Ascending aorta (tissue), 2 donors: ENCODE measurements around the gene ACYP1. TPM values are rescaled to one million over a fixed set of nuclear protein-coding genes. Genes with fewer than 3 reads are reported as not detected.
A peak's percentile ranks its signal among the peaks of the same experiment; 100 is the strongest.
"Not testable (repeated sequence)": the region's sequence is repeated elsewhere in the genome, so short reads cannot be mapped to it uniquely, and the experiment has no call there.

Experiments
- DNase-seq, 2 donors: peaks; one replicate each; pipeline ENCODE4 v3.0.0-alpha.2; 2019; ENCODE audit warnings: low spot score in 2 of 2
- H3K27ac ChIP-seq, 2 donors: fragments of 200-600 bp; sonication (generic); one replicate each; pipeline ENCODE4 v1.5.1; 2016 to 2017; ENCODE audit warnings: mild to moderate bottlenecking in 1 of 2
- H3K27me3 ChIP-seq: fragments of 200-600 bp; sonication (generic); one replicate; pipeline ENCODE4 v1.5.1; 2017
- H3K36me3 ChIP-seq, 2 donors: fragments of 200-600 bp; sonication (generic); one replicate each; pipeline ENCODE4 v1.5.1; 2016
- H3K4me1 ChIP-seq, 2 donors: fragments of 200-600 bp; sonication (generic); one replicate each; pipeline ENCODE4 v1.5.1; 2016 to 2017; ENCODE audit warnings: mild to moderate bottlenecking in 1 of 2
- H3K4me3 ChIP-seq, 2 donors: fragments of 200-600 bp; sonication (generic); one replicate each; pipeline ENCODE4 v1.5.1; 2016 to 2017; ENCODE audit warnings: mild to moderate bottlenecking in 1 of 2
- H3K9me3 ChIP-seq, 2 donors: fragments of 200-600 bp; sonication (generic); one replicate each; pipeline ENCODE4 v1.5.1; 2016
- CTCF ChIP-seq, 3 experiments: fragments of 200-600 bp in 2 of 3; fragments of 450-650 bp in 1 of 3; sonication (generic) in 2 of 3; IDR thresholded peaks; one replicate each; pipeline ENCODE4 v1.5.1; 2016 to 2019; ENCODE audit warnings: antibody characterized with exemption in 3 of 3, mild to moderate bottlenecking in 1 of 3, moderate library complexity in 1 of 3
- intact Hi-C: fragments of 100-400 bp; cut with DNase I; formaldehyde crosslinking; loops from one replicate; pipeline ENCODE4 v1.15.1; 2023
- total RNA-seq: library from RNA; depleted of rRNA; stranded (reverse); fragments of >200 nt; gene quantifications from one replicate; pipeline ENCODE4 v1.1.0, GENCODE V29; 2016

The ACYP1 gene
- total RNA-seq, 1 donor from 2014 or later = not detected

DNA sequence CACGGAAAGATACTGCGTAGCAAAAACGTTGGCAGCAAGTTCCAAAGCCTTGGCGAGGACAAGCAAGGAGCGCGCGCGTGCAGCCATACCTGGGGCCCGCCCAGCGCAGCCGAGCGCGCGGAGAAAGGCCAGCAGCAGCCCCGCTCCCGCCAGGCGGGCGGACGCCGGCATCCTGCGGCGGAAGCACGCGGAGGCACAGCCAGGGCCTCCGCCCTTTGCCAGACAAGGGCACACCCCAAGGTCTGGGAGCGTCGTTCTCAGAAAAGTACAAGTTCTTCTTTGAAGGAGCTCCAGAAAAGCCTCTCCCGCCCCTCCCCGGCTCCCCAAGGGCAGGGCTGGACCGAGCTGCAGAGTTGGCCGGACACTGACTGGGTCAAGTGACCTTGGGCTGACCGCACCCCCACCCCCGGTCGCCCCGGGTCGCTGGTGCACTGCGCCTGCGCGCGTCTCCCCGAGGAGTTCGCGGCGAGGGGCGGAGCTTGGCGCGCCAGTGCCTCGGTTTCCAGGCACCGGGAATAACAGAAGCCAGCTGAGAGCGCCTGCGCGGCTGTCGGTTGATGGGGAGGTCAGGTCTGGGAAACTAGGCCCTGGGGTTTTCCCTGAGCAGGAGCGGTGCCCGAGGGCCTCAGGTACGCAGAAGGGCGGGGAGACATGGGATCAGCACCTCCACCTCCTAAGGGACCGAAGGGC, 5.4 kb upstream of the ACYP1 start, which contains the start of gene ZC2HC1C:
TSS of gene ZC2HC1C (plus strand) at position 521 of the 690 bp plus-strand sequence. CDS start 933 bp downstream, outside the sequence.
- no peak for TF ChIP-seq CTCF (IDR thresholded peaks at IDR 0.05)
- Histone ChIP-seq H3K9me3 (no peaks in the 10 kb centered on the region), H3K27me3 (no peaks in the 10 kb centered on the region), H3K36me3 (no peaks in the 10 kb centered on the region), H3K4me3 (peak within 1 kb of the TSS; percentile 59 to 84), H3K27ac (peak within 1 kb of the TSS; percentile 83 to 91), H3K4me1 (peaks cover 1 to 13% of the 10 kb centered on the region in 2 donors)
- intact Hi-C loops = loop anchor here (1.0 to 5.0 kb wide), 4 partner anchors 18 to 228 kb away; partner anchors contain the start of genes EIF2B2 and MLH3
- DNase-seq = peak; percentile 81 to 97

- peak overlapping the region; percentile 59 to 84 for H3K4me3 ChIP-seq
- DNase-seq = no peak
- H3K27ac ChIP-seq = peak overlapping the region; percentile 83 to 91
- no peaks in the 10 kb centered on the region for H3K36me3 ChIP-seq
- H3K27me3 ChIP-seq = no peaks in the 10 kb centered on the region
- intact Hi-C loops = loop anchor here (1.0 to 5.0 kb wide), 4 partner anchors 17 to 229 kb away; partner anchors contain the start of genes EIF2B2 and MLH3
- TF ChIP-seq CTCF (IDR thresholded peaks at IDR 0.05) = no peak
- H3K4me1 ChIP-seq = peaks cover 3 to 15% of the 10 kb centered on the region in 2 donors
- no peaks in the 10 kb centered on the region for H3K9me3 ChIP-seq
Observed at GRCh38 chr14:75068294-75069120, 4.7 kb upstream of the ACYP1 start.

- H3K4me3 ChIP-seq = peak overlapping the region in 1 of 2 donors; percentile 84
- H3K36me3 ChIP-seq, H3K9me3 ChIP-seq, H3K27me3 ChIP-seq, DNase-seq: not testable (repeated sequence)
- H3K4me1 ChIP-seq = peaks cover 3 to 15% of the 10 kb centered on the region in 2 donors
- H3K27ac ChIP-seq = peak overlapping the region; percentile 83 to 91
- intact Hi-C loops = loop anchor here (2.0 to 5.0 kb wide), 2 partner anchors 65 to 230 kb away; partner anchors contain the start of gene EIF2B2
Observed at GRCh38 chr14:75067765-75068164, 3.9 kb upstream of the ACYP1 start.

DNA sequence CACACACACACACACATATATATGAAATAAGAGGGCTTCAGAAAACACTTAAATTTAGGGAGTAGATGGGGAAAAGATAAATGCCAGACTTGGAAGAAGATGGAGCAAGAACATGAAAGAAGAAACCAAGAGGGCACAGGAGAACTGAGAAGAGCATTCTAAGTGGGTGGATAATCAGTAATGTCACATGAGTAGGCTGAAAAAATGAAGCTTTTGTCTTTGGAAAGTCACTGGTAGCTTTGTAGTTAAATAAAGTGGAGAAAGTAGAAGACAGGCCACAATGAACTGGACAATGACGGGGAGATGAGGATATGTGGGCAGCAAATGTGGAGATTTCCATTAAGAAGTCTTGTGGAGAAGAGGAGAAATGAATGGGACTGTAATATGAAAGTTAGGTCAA, 3.4 kb upstream of the ACYP1 start:
- Histone ChIP-seq H3K36me3 (no peaks in the 10 kb centered on the region), H3K27me3 (no peaks in the 10 kb centered on the region), H3K27ac (no peak overlapping the region), H3K4me1 (peaks cover 3 to 15% of the 10 kb centered on the region in 2 donors), H3K4me3 (no peak overlapping the region), H3K9me3 (no peaks in the 10 kb centered on the region)
- DNase-seq = no peak
- TF ChIP-seq CTCF (IDR thresholded peaks at IDR 0.05) = no peak
- intact Hi-C loops = loop anchor here (5.0 kb wide), 1 partner anchor 230 kb away; no protein-coding TSS in a partner anchor

GRCh38 chr14:75066691-75067090, 2.9 kb upstream of the ACYP1 start:
- no peaks in the 10 kb centered on the region for H3K9me3 ChIP-seq
- H3K4me3 ChIP-seq = no peak overlapping the region
- TF ChIP-seq CTCF (IDR thresholded peaks at IDR 0.05) = no peak
- peaks cover 3 to 15% of the 10 kb centered on the region in 2 donors for H3K4me1 ChIP-seq
- intact Hi-C loops = loop anchor here (5.0 kb wide), 1 partner anchor 231 kb away; no protein-coding TSS in a partner anchor
- no peaks in the 10 kb centered on the region for H3K36me3 ChIP-seq
- no peak for DNase-seq
- H3K27ac ChIP-seq = no peak overlapping the region
- no peaks in the 10 kb centered on the region for H3K27me3 ChIP-seq
